Upper lobe of right lung (tissue), 1 donor: ENCODE data around the gene MIDN. TPM values are rescaled to one million over a fixed set of nuclear protein-coding genes. Genes with fewer than 3 reads are reported as not detected.
A peak's percentile ranks its signal among the peaks of the same experiment; 100 is the strongest.

Experiments used
- ATAC-seq: fragments of 200-7000 bp; cut with Tn5 transposase; one replicate; pipeline ENCODE4 v1.9.1; 2020; ENCODE audit warnings: mild to moderate bottlenecking, moderate library complexity
- DNase-seq: peaks from one replicate; pipeline ENCODE4 v3.0.0-alpha.2; 2020
- H3K27ac ChIP-seq: fragments of 200-600 bp; one replicate; pipeline ENCODE4 v1.8.0; 2022
- H3K27me3 ChIP-seq: fragments of 200-600 bp; one replicate; pipeline ENCODE4 v1.8.0; 2022; ENCODE audit warnings: mild to moderate bottlenecking
- H3K36me3 ChIP-seq: fragments of 200-600 bp; one replicate; pipeline ENCODE4 v1.8.0; 2022
- H3K4me1 ChIP-seq: fragments of 200-600 bp; one replicate; pipeline ENCODE4 v1.8.0; 2022
- H3K4me3 ChIP-seq: fragments of 200-600 bp; one replicate; pipeline ENCODE4 v1.8.0; 2022; ENCODE audit warnings: mild to moderate bottlenecking
- H3K9me3 ChIP-seq: fragments of 200-600 bp; one replicate; pipeline ENCODE4 v1.8.0; 2022
- CTCF ChIP-seq: fragments of 200-600 bp; IDR thresholded peaks from one replicate; pipeline ENCODE4 v1.8.0; 2022; ENCODE audit warnings: antibody characterized with exemption
- intact Hi-C: fragments of 100-400 bp; cut with DNase I; formaldehyde crosslinking; loops from one replicate; pipeline ENCODE4 v1.11.0; 2022
- total RNA-seq: library from RNA; stranded (reverse); fragmentation: NEBNext Ultra II Directional; extraction: Animal tissue kit (Norgen Biotek cat#: 25700); gene quantifications from one replicate; pipeline ENCODE4 v1.2.1, GENCODE V29; 2021
- donor health status: DM: no; HTN: yes; CAD: no; lungs with severe emphysema.

The MIDN gene
- total RNA-seq, 1 donor from 2014 or later: 135 TPM

GRCh38 chr19:1247748-1248138 is 640 bp upstream of the MIDN start:
- H3K4me3 ChIP-seq: peak overlapping the region; percentile 81
- no peaks in the 10 kb centered on the region for H3K9me3 ChIP-seq
- TF ChIP-seq CTCF: no peak
- peak overlapping the region; percentile 98 for H3K27ac ChIP-seq
- no peak for DNase-seq
- H3K4me1 ChIP-seq: peaks cover 42% of the 10 kb centered on the region
- no peaks in the 10 kb centered on the region for H3K27me3 ChIP-seq
- intact Hi-C loops: no loop called here
- peaks cover 4% of the 10 kb centered on the region for H3K36me3 ChIP-seq
- no peak for ATAC-seq

GRCh38 chr19:1248786-1249297 is 459 bp downstream of the MIDN start:
- Histone ChIP-seq H3K27me3 (no peaks in the 10 kb centered on the region), H3K27ac (peak overlapping the region; percentile 98), H3K36me3 (peaks cover 7% of the 10 kb centered on the region), H3K4me1 (peaks cover 36% of the 10 kb centered on the region), H3K9me3 (no peaks in the 10 kb centered on the region), H3K4me3 (peak overlapping the region; percentile 81)
- ATAC-seq (peak; percentile 6), DNase-seq (peak; percentile 93)
- intact Hi-C loops: no loop called here
- peak; percentile 68 for TF ChIP-seq CTCF

GRCh38 chr19:1249298-1249989 is 1.1 kb downstream of the MIDN start:
- peak; percentile 97 for DNase-seq
- intact Hi-C loops: no loop called here
- peaks cover 36% of the 10 kb centered on the region for H3K4me1 ChIP-seq

GRCh38 chr19:1249990-1250436 is 1.6 kb downstream of the MIDN start:
- ATAC-seq (no peak), DNase-seq (no peak)
- Histone ChIP-seq H3K9me3 (no peaks in the 10 kb centered on the region), H3K27ac (peak overlapping the region; percentile 95), H3K36me3 (peaks cover 18% of the 10 kb centered on the region), H3K27me3 (no peaks in the 10 kb centered on the region), H3K4me1 (peaks cover 36% of the 10 kb centered on the region), H3K4me3 (peak overlapping the region; percentile 81)
- TF ChIP-seq CTCF: no peak
- intact Hi-C loops: no loop called here

More at GRCh38 chr19:1249298-1249989, 1.1 kb downstream of the MIDN start:
- H3K36me3 ChIP-seq: peaks cover 13% of the 10 kb centered on the region
- peak; percentile 50 for ATAC-seq
- TF ChIP-seq CTCF: no peak
- peak overlapping the region; percentile 81 for H3K4me3 ChIP-seq
- peak overlapping the region; percentile 98 for H3K27ac ChIP-seq
- no peaks in the 10 kb centered on the region for H3K9me3 ChIP-seq
- H3K27me3 ChIP-seq: no peaks in the 10 kb centered on the region

- no peak for ATAC-seq
These were observed 2.3 kb downstream of the MIDN start for GRCh38 chr19:1250437-1251260.

More at GRCh38 chr19:1250437-1251260, 2.3 kb downstream of the MIDN start:
- H3K36me3 ChIP-seq: peaks cover 25% of the 10 kb centered on the region
- TF ChIP-seq CTCF: no peak
- DNase-seq: peak; percentile 86
- H3K27ac ChIP-seq: peak overlapping the region; percentile 95
- peaks cover 36% of the 10 kb centered on the region for H3K4me1 ChIP-seq
- no peaks in the 10 kb centered on the region for H3K27me3 ChIP-seq
- intact Hi-C loops: no loop called here
- peak overlapping the region; percentile 81 for H3K4me3 ChIP-seq
- no peaks in the 10 kb centered on the region for H3K9me3 ChIP-seq
